Progenitor cell of endocrine pancreas (in vitro differentiated cells): Measurements from ENCODE around the gene ZBTB47. TPM values are rescaled to one million over a fixed set of nuclear protein-coding genes. Genes with fewer than 3 reads are reported as not detected.
A peak's percentile ranks its signal among the peaks of the same experiment; 100 is the strongest.

Source experiments
- DNase-seq: peaks from one replicate; pipeline ENCODE4 v3.0.0; 2021; ENCODE audit warnings: low spot score; ENCODE audit not compliant: unreplicated experiment
- H3K27ac Mint-ChIP-seq: 2 replicates; pipeline ENCODE4 v1.8.0; 2021; ENCODE audit warnings: mild to moderate bottlenecking, moderate library complexity, mixed read lengths
- H3K27me3 Mint-ChIP-seq: 2 replicates; pipeline ENCODE4 v1.8.0; 2021; ENCODE audit warnings: mixed read lengths
- H3K36me3 Mint-ChIP-seq: 2 replicates; pipeline ENCODE4 v1.8.0; 2022; ENCODE audit warnings: mixed read lengths; ENCODE audit not compliant: insufficient read depth
- H3K4me1 Mint-ChIP-seq: 2 replicates; pipeline ENCODE4 v1.8.0; 2021; ENCODE audit warnings: low read depth, mixed read lengths
- H3K4me3 Mint-ChIP-seq: 2 replicates; pipeline ENCODE4 v1.8.0; 2021; ENCODE audit warnings: low read depth, mild to moderate bottlenecking, moderate library complexity, mixed read lengths
- H3K9me3 Mint-ChIP-seq: 2 replicates; pipeline ENCODE4 v1.8.0; 2021; ENCODE audit warnings: low read depth, mixed read lengths
- long read RNA-seq: library from polyadenylated mRNA; unstranded; transcript quantifications from one replicate; pipeline ENCODE4 v2.0.0, GENCODE V29; 2020
- total RNA-seq: library from RNA; stranded (reverse); gene quantifications from 2 replicates; pipeline ENCODE4 v1.2.1, GENCODE V29; 2021
- TF ChIP-seq, protein P1 (sequence below): fragments of 200-600 bp; sonication (generic); IDR thresholded peaks from one replicate; pipeline ENCODE4 v1.5.0; 2021; ENCODE audit warnings: antibody characterized with exemption, mild to moderate bottlenecking; ENCODE audit not compliant: unreplicated experiment

ZBTB47 gene
- total RNA-seq = 9.1 and 9.7 TPM in 2 replicates
- long read RNA-seq = 0 reads

- no peak for DNase-seq
- peaks cover 13% of the 10 kb centered on the region for H3K4me1 Mint-ChIP-seq
Measured at GRCh38 chr3:42653560-42654330, at the start of gene ZBTB47. Gene ZBTB47 (plus strand): TSS chr3:42653697. CDS start chr3:42658356, 4,659 bp downstream.

DNA sequence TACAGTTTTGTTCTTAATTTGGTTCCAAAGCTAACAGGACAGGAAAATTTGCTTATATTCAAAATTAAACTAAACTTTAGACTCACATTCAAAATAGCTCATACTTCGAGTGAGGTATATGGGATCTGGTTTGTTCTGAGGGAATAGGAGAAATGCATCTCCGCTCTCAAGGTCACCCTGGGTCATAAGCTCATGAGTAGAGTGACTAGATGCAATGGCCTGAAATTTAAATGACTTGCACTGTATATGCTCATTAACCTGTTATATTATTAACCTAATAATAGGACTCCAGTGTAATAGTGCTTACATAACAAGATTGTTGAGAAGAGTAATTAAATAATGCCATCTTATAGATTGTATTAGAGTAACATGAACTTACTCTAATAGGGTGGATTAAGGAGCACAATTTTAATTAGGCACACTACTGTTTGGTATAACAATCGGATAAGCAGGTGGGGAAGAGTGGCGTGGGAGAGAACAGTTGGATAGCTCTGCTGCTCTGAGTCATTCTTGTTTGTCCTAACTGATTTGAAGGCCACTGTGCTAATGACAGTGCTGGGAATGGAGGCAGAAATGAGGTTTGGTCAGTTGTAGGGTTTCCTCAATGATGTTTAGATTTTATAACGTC is 47.8 kb upstream of the ZBTB47 start:
- peaks cover 18% of the 10 kb centered on the region for H3K36me3 Mint-ChIP-seq
- peaks cover 4% of the 10 kb centered on the region for H3K9me3 Mint-ChIP-seq
- H3K27ac Mint-ChIP-seq = peak overlapping the region; percentile 88
- H3K4me1 Mint-ChIP-seq = peaks cover 20% of the 10 kb centered on the region
- DNase-seq = no peak
- H3K27me3 Mint-ChIP-seq = no peaks in the 10 kb centered on the region
- TF ChIP-seq, protein P1, sequence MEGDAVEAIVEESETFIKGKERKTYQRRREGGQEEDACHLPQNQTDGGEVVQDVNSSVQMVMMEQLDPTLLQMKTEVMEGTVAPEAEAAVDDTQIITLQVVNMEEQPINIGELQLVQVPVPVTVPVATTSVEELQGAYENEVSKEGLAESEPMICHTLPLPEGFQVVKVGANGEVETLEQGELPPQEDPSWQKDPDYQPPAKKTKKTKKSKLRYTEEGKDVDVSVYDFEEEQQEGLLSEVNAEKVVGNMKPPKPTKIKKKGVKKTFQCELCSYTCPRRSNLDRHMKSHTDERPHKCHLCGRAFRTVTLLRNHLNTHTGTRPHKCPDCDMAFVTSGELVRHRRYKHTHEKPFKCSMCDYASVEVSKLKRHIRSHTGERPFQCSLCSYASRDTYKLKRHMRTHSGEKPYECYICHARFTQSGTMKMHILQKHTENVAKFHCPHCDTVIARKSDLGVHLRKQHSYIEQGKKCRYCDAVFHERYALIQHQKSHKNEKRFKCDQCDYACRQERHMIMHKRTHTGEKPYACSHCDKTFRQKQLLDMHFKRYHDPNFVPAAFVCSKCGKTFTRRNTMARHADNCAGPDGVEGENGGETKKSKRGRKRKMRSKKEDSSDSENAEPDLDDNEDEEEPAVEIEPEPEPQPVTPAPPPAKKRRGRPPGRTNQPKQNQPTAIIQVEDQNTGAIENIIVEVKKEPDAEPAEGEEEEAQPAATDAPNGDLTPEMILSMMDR = no peak
- H3K4me3 Mint-ChIP-seq = no peak overlapping the region

More at GRCh38 chr3:42653560-42654330, at the start of gene ZBTB47:
- no peaks in the 10 kb centered on the region for H3K9me3 Mint-ChIP-seq
- TF ChIP-seq, protein P1 = no peak
- peak within 1 kb of the TSS; percentile 85 for H3K27ac Mint-ChIP-seq
- H3K27me3 Mint-ChIP-seq = no peaks in the 10 kb centered on the region
- H3K36me3 Mint-ChIP-seq = peaks cover 4% of the 10 kb centered on the region
- H3K4me3 Mint-ChIP-seq = peak within 1 kb of the TSS; percentile 86

- H3K27me3 Mint-ChIP-seq = no peaks in the 10 kb centered on the region
- H3K4me1 Mint-ChIP-seq = peaks cover 15% of the 10 kb centered on the region
- TF ChIP-seq, protein P1 = no peak
- DNase-seq = no peak
- no peak overlapping the region for H3K27ac Mint-ChIP-seq
- peaks cover 16% of the 10 kb centered on the region for H3K36me3 Mint-ChIP-seq
- peaks cover 4% of the 10 kb centered on the region for H3K9me3 Mint-ChIP-seq
- H3K4me3 Mint-ChIP-seq = no peak overlapping the region
Measured at GRCh38 chr3:42608581-42608980, 44.9 kb upstream of the ZBTB47 start.

DNA sequence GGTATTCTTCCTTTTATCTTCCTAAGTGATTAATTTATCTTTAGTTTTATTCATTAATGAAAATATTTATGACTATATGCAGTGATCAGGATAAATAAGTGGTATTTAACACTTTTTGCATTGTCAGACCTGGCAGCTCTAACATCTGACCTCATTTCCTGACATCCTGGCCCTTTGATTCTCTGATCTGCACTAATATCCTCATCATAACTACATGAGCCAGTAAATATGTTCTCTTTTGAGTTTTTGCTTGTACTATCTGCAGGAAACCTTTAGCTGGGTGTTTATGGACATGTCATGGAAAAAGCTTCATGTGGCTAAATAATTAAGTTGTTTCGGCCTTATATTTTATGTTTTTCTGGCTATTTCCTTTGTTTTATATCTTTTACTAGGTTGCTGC is 42.5 kb upstream of the ZBTB47 start:
- Mint-ChIP-seq H3K9me3 (no peaks in the 10 kb centered on the region), H3K4me3 (no peak overlapping the region), H3K27me3 (no peaks in the 10 kb centered on the region), H3K27ac (no peak overlapping the region), H3K36me3 (peaks cover 7% of the 10 kb centered on the region), H3K4me1 (peaks cover 13% of the 10 kb centered on the region)
- DNase-seq = no peak
- TF ChIP-seq, protein P1 = no peak

DNA sequence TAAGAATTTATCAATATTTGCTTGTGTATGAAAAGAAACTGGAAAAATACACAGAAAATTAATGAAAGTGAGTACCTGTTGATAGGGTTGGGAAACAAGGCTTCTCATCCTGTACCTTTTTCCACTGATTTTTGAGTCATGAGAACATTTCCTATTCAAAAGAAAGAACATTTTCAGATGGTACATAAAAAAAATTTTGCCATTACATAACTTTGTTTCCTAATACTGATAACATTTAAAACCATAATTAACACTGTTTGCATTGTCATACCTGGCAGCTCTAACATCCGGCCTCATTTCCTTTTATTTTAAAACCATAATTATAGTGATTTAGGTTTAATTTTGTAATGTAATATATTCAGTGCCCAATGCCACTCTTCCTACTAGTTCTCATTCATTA is 41.3 kb upstream of the ZBTB47 start:
- Mint-ChIP-seq H3K36me3 (peaks cover 5% of the 10 kb centered on the region), H3K27me3 (no peaks in the 10 kb centered on the region), H3K27ac (peak overlapping the region; percentile 62), H3K4me3 (no peak overlapping the region), H3K4me1 (peaks cover 12% of the 10 kb centered on the region), H3K9me3 (no peaks in the 10 kb centered on the region)
- DNase-seq = no peak
- TF ChIP-seq, protein P1 = no peak
